ENCODE data around the gene ERVMER34-1.

- no peak for TF ChIP-seq POLR2A (IDR thresholded peaks at IDR 0.05)
- TF ChIP-seq CTCF (IDR thresholded peaks at IDR 0.05): no peak
Measured at GRCh38 chr4:52789774-52790173, 38.5 kb upstream of the ERVMER34-1 start.

Data from ovary (tissue), 3 donors.